Stimulated activated CD8-positive, alpha-beta memory T cell treated with anti-CD3 and anti-CD28 coated beads, Interleukin-4, amount 100 ng/mL, for 4 hours (primary cell): ENCODE results near the gene COL5A1.

Experiments used
- DNase-seq, 2 donors: peaks; one replicate each; pipeline ENCODE4 v3.0.0-alpha.2; 2020; ENCODE audit warnings: low read depth in 2 of 2, low spot score in 1 of 2

The COL5A1 gene

DNA sequence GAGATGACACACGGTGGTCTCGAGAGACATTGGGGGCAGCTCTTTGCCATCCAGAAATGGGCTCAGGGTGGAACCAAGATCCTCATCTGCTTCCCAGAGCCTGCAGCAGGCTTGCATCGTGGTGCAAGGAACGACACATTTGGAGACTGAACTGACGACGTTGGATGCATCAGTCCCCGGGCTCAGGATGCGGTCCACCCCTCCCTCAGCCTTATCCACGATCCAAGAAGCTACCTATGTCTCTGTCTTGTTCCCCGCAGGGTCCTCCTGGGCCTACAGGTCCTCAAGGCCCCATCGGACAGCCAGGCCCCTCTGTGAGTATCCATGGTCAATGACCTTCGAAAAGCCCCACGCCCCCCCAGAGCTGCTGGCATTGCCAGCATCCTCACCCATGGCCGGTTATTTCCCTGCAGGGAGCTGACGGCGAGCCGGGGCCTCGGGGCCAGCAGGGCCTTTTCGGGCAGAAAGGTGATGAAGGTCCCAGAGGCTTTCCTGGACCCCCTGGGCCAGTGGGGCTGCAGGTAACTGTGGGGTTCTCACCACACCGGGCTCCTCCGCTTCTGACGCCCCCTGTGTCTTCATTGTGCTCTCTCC lies 169.6 kb downstream of the COL5A1 start:
- DNase-seq: no peak

GRCh38 chr9:134811673-134812342 lies 170.2 kb downstream of the COL5A1 start:
- no peak for DNase-seq

DNA sequence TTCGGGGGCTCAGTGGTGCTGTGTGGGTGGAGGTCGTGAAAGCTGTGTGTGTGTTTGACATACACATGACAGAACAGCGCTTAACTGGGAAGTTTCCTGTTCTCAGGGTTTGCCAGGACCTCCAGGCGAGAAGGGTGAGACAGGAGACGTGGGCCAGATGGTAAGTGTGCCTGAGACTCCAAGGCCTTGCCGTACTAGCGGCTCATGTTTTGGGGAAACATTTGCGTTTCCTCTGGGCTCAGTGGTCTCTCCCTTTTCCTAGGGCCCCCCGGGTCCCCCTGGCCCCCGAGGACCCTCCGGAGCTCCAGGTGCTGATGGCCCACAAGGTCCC lies 170.7 kb downstream of the COL5A1 start:
- DNase-seq: no peak

GRCh38 chr9:134813841-134814240 lies 172.2 kb downstream of the COL5A1 start:
- DNase-seq: no peak

DNA sequence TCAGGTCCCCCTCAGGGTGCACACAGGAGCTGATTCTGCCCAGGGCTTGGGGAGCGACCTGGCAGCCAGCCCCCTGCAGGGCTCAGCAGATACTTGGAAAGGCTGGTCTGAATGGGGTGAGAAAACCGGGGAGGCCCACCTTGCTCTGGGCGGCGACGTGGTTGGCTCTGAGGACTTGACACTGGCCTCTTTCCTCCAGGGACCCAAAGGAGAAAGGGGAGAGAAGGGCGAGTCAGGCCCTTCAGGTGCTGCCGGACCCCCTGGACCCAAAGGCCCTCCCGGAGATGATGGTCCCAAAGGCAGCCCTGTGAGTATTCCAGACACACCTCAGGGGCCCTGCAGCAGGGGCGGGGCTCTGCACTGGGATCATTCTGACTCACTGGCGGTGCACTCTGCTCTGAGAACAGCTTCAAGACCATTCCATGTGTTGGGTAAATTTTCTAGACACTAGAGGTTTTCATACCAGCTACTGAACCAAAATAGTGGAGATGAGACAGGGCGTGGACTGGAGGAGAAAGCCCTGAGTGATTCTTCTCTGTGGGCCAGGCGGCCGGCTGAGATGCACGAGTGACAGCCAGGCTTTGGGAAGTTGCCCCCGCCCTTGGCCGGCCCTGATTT lies 173.1 kb downstream of the COL5A1 start:
- DNase-seq: no peak

- DNase-seq: no peak
Observed at GRCh38 chr9:134815435-134816214, 174.0 kb downstream of the COL5A1 start.

DNA sequence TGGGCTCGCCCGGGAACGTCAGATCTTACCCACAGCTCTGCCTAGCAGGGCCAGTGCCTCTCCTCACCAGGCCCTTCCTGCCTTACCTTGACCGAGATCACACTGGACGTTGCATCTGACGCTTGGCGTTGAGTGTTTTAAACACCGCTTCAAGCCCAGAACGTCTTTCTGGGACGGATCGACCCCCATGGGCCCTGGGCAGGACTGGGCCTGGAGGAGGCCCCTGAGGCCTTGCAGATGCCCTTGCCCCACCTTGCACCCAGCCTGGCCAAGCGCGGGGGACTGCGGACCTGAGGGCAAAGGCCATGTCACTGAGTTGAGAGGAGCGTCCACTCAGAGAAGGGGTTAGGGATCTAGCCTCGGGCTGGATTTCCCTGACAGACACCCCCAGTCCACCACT lies 174.7 kb downstream of the COL5A1 start:
- DNase-seq: no peak

- no peak for DNase-seq
Observed at GRCh38 chr9:134818000-134818568, 176.5 kb downstream of the COL5A1 start.

DNA sequence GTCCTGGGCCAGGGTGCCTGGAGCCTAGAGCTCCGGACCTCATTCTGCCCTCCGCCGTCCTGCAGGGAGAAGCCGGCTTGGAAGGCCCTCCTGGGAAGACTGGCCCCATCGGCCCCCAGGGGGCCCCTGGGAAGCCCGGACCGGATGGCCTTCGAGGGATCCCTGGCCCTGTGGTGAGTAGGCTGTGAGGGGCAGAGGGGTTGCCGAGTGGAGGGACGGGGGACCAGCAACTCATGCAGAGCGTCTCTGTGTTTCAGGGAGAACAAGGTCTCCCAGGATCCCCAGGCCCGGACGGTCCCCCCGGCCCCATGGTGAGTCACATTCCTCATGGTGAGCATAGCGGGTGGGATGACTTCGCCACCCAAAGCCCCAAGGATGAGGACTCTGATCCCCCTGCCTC lies 177.0 kb downstream of the COL5A1 start:
- no peak for DNase-seq

DNA sequence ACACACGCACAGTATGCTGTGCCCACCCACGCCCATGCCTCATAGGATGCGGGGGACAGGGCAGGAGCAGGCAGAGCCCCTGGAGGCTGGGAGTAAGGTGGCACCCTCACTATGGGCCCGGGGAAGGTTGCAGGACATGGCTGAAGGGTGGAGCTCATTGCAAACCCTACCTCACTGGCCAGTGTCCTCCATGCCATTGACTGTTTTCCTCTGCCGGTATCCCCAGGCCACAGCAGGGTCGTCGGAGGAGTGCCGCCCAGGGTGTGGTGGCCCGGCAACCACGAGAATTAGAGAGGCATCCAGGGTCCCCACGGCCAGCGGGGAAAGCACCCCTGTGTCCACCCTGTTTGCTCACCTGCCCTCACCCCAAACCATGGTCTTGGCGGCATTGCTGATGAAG lies 179.3 kb downstream of the COL5A1 start:
- DNase-seq: no peak

DNA sequence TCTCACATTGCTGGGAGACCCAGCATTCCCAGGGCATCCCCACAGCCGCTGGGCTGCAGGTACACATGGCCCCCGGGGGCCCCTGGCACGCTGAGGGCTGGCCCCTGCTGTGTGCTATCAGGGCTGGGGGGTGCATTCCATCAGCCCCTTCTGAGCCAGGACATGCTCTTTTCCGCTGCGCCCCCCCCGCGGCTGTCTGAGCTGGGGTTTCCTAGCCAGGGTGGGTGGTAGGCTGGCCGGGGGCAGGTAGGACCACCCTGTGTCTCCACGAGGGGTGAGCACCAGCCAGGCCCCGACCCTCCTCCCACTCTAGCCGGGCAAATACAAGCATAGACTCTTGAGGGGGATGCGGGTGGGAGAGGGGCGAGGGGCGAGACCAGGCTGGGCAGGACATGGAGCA lies 180.9 kb downstream of the COL5A1 start:
- no peak for DNase-seq

DNA sequence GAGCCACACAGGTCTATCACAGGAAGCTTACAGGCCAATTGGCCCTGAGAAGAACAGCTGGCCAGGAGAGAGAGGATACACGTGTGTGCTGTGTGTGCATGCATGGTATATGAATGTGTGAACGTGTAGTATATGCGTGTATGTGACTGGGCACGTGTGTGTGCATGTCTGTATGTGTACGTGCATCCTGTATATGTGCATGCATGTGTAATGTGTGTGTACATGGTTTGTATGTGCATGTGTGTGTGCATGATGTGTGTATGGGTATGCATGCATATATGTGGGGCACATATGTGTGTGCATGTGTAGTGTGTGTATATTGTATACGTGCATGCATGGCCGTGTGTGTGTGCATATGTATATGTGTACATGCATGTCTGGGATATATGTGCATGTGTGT lies 182.0 kb downstream of the COL5A1 start:
- DNase-seq: no peak

- DNase-seq: no peak
Observed at GRCh38 chr9:134824583-134824982, 183.0 kb downstream of the COL5A1 start.

DNA sequence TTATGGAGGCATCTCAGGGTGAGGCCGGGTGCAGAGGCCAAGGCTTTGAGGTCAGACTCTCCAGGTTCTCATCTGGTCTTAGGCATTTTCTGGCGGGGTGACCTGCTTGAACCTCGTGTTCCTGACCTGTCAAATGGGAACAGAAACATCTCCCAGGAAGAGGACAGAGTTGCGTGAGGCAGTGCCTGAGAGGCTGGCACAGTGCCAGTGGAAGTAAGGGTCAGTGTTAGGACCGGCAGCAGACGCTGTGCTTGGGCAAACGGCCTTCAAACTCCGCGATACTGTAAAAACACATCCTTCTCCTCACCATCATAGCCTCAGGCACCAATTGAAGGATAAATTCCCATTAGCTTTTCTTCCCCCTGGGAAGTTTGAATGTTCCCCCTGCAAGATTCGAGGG lies 183.4 kb downstream of the COL5A1 start:
- DNase-seq: no peak

DNA sequence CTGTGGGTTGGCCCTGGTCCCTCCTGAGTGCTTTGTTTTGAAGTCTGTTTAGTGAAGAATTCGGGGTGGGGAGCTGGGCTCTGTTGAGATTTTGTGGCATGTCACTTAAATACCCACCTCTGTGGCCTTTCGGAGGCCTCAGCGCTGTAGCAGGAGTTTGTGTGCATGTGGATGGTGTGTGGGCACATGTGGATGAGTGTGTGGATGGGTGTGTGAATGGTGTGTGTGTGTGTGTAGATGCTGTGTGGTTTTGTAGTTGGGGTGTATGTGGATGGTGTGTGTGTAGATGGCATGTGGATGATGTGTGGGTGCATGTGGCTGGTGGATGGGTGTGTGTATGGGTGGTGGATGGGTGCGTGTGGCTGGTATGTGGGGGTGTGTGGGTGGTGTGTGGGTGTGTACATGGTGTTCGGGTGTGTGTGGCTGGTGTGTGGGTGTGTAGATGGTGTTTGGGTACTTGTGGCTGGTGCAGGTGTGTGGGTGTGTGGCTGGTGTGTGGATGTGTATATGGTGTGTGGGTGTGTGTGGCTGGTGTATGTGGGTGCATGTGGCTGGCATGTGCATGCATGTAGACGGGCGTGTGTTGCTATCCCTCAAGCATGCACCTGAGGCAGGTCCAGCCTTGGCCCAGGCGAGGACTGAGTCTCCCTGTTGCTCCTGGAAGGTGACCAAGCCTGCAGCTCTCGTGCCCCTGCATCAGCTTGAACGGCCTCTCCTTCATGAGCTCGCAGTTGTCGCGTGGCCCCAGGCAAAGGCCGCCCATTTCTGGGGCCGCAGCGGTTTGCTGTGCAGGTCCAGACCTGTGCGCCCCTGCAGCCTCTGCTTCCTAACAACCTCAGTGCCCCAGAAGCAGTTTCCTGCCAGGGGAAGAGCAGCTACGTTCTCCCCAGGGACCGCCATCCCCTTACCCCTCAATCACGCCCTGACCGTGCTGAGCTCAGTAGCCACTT lies 185.0 kb downstream of the COL5A1 start:
- DNase-seq: no peak

DNA sequence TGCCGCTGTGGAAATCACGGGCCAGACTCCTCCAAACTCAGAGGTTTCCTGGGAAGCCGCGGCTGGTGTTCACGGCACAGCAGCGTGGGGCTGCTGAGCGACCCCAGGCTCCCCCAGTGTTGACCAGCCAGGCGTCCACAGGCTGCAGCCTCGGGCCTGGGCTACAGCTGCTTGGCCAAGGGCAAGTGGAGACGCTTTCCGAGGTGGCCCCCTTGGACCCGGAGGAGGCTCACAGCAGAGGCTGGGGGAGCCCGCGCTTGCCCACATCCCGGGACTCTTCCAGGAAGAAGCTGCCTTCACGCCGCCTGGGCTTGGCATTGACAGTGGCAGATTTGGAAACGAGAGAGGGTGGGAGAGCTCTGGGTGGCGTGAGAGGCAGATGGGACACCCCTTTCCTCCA lies 186.0 kb downstream of the COL5A1 start:
- no peak for DNase-seq

DNA sequence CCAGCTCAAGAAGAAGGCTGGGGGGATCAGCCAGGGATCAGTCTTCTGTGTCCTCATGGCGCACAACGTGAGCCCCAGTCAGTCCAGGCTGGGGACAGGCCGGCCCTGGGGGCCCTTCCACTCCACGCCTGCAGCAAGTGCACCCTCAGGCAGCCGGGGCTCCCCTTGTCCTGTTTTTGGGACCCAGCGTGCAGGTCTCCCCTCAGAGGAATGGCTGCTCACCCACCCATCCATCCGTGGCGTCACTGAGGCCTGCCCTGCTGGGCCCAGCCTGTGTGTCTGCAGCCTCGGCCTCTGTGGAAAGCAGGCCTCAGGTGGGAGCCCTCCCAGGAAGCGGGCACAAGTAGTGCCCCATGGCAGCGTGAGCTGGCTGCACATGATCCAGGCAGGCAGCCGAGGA lies 186.4 kb downstream of the COL5A1 start:
- DNase-seq: no peak

GRCh38 chr9:134828892-134829291 lies 187.3 kb downstream of the COL5A1 start:
- DNase-seq: no peak

GRCh38 chr9:134829356-134829937 lies 187.8 kb downstream of the COL5A1 start:
- no peak for DNase-seq

- no peak for DNase-seq
Observed at GRCh38 chr9:134830126-134830525, 188.5 kb downstream of the COL5A1 start.
